ENCODE results near the gene PTPRE. TPM values are rescaled to one million over a fixed set of nuclear protein-coding genes. Genes with fewer than 3 reads are reported as not detected.

PTPRE gene
- total RNA-seq, 3 donors from 2014 or later (not counting 1 experiment from before 2014, with no cell fraction given), result 274 to 280 (median 275) TPM

DNA sequence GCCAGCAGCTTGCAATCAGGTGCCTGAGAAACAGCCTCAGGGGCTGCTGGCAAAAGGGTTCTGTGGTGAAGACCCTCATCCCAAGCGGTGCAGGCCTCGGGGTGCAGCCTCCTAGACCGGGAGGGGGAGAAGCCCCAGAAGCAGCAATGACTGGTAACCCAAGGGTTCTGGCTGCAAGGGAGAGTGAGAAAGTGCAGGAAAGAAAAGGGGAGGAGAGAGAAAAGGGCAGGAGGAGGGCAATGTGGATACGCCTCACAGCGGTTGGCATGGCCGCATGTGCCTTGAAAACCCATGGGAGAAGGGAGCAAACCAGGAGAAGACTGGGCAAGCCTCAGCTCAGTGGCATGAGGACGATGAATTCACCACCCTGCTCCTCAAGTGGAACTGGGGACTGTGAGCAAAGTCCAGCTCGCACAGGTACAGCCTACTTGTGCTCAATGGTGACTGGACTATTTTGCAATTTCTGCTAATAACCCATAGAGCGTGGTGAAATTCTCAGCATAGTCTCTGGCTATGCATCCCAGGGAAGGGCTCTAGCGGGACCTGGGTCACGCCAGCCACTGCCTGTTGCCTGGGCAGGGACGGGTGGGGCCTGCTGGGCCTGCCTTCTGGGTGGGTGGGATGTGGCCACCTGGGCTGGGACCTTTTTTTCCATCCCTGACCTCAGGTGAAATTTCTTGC, 20.4 kb upstream of the PTPRE start:
- Histone ChIP-seq H3K4me3 (ENCODE audit: low read length) (no peak overlapping the region), H3K36me3 (ENCODE audit: control insufficient read depth, insufficient read depth, low read length) (no peaks in the 10 kb centered on the region), H3K27ac (ENCODE audit: low read length) (no peak overlapping the region), H3K4me1 (ENCODE audit: control insufficient read depth, insufficient read depth, low read length) (peaks cover 3% of the 10 kb centered on the region), H3K27me3 (ENCODE audit: control insufficient read depth, insufficient read depth, low read length) (no peaks in the 10 kb centered on the region), H3K9me3 (ENCODE audit: control insufficient read depth, insufficient read depth, low read length) (no peaks in the 10 kb centered on the region)
- Mint-ChIP-seq H3K27me3 (ENCODE audit: low read depth in 2 of 2) (peaks cover 2 to 6% of the 10 kb centered on the region in 2 donors), H3K4me1 (no peaks in the 10 kb centered on the region), H3K36me3 (no peaks in the 10 kb centered on the region), H3K9me3 (no peaks in the 10 kb centered on the region), H3K4me3 (no peak overlapping the region), H3K27ac (no peak overlapping the region)
- TF ChIP-seq, protein P1, sequence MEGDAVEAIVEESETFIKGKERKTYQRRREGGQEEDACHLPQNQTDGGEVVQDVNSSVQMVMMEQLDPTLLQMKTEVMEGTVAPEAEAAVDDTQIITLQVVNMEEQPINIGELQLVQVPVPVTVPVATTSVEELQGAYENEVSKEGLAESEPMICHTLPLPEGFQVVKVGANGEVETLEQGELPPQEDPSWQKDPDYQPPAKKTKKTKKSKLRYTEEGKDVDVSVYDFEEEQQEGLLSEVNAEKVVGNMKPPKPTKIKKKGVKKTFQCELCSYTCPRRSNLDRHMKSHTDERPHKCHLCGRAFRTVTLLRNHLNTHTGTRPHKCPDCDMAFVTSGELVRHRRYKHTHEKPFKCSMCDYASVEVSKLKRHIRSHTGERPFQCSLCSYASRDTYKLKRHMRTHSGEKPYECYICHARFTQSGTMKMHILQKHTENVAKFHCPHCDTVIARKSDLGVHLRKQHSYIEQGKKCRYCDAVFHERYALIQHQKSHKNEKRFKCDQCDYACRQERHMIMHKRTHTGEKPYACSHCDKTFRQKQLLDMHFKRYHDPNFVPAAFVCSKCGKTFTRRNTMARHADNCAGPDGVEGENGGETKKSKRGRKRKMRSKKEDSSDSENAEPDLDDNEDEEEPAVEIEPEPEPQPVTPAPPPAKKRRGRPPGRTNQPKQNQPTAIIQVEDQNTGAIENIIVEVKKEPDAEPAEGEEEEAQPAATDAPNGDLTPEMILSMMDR (IDR thresholded peaks at IDR 0.05), result no peak
- intact Hi-C loops (cut with micrococcal nuclease), result no loop called here
- WGBS (ENCODE audit: insufficient coverage), result 93% methylated on average over 12 of the region's 12 CpGs
- no peak for ATAC-seq
- DNase-seq, result no peak

DNA sequence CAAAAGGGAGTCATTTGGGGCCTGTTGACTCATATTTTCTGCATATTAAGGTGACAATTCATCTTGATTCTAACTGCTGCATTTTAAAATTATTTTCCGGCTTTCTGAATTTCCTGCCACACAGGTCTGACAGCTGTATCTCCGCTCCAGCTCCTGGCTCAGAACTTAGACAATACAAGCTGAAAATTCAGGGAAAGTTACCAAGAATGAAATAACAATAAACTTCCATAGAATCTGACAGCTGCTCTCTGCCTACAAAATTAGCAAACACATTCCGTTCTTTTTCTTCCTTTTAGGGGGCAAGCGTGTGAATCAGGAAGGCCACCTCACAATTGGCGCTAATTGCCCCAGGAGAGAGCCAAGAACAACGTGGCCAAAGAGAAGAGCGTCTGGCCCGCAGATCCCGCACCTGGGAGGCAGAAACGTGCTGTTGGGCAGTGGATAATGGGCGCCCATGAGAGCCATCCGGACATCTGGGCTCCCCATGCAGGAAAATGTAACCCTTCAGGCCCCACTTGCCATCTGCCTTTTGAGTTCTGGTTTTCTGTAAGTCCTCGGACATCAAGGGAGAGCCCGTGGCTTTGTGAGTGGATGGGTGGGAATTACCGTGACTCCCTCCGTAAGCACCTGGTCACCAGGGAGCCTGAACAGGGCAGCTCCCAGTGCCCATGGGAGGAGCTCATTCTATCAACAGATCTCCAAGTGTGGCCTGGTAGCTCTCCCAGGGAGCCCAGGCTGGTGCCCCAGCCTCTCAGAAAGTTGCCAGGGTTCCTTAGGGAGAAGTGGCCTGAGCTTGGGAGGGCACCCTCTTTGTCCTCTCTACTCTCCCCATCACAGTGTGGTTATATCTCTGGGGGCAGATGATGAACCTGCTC, 19.1 kb upstream of the PTPRE start:
- 88% methylated on average over 16 of the region's 16 CpGs for WGBS (ENCODE audit: insufficient coverage)
- Mint-ChIP-seq H3K27me3 (ENCODE audit: low read depth in 2 of 2) (peaks cover 2 to 13% of the 10 kb centered on the region in 2 donors), H3K4me3 (no peak overlapping the region), H3K4me1 (no peaks in the 10 kb centered on the region), H3K36me3 (no peaks in the 10 kb centered on the region), H3K27ac (no peak overlapping the region), H3K9me3 (no peaks in the 10 kb centered on the region)
- TF ChIP-seq, protein P1 (IDR thresholded peaks at IDR 0.05), result no peak
- Histone ChIP-seq H3K27me3 (ENCODE audit: control insufficient read depth, insufficient read depth, low read length) (no peaks in the 10 kb centered on the region), H3K4me1 (ENCODE audit: control insufficient read depth, insufficient read depth, low read length) (no peaks in the 10 kb centered on the region), H3K27ac (ENCODE audit: low read length) (no peak overlapping the region), H3K36me3 (ENCODE audit: control insufficient read depth, insufficient read depth, low read length) (no peaks in the 10 kb centered on the region), H3K9me3 (ENCODE audit: control insufficient read depth, insufficient read depth, low read length) (no peaks in the 10 kb centered on the region), H3K4me3 (ENCODE audit: low read length) (no peak overlapping the region)
- intact Hi-C loops (cut with micrococcal nuclease), result no loop called here
- ATAC-seq, result no peak
- no peak for DNase-seq

DNA sequence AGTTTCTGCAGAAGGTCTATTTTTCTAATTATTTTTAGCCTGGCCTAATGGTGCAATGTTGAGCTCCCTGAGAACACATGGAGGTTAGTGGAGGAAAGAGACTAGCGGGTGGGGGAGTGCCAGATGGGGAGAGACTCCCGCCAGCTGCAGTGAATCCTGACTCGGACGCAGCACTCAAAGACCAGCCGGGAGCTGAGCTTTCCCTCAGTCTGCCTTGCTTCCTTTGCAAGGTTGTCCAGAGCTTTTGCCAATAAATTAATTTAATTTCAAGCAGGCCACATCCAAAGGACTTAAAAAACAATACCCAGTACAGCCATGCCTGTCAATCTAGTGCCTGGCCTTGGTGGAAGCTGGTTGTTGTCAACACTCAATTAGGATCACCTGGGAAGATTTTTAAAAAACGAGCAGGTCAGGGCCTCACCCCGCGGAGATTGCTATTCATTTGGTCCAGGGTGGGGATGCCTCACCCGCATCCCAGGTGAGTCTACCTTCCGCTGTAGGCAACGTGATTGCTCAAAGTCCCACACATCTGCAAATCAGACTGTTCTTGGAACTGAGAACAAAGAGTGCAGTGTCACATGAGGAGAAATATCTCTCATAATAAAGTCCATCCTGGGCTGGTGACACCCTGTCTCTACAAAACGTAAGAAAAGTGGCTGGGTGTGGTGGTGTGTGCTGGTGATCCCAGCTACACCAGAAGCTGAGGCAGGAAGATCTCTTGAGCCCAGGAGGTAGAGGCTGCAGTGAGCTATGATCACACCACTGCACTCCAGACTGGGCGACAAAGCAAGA, 18.2 kb upstream of the PTPRE start:
- TF ChIP-seq, protein P1 (IDR thresholded peaks at IDR 0.05), result no peak

More for the DNA sequence above, 18.2 kb upstream of the PTPRE start:
- no peaks in the 10 kb centered on the region for H3K36me3 Mint-ChIP-seq
- no peak overlapping the region for H3K27ac ChIP-seq (ENCODE audit: low read length)
- DNase-seq, result no peak
- H3K4me1 ChIP-seq (ENCODE audit: control insufficient read depth, insufficient read depth, low read length), result no peaks in the 10 kb centered on the region
- ATAC-seq, result no peak
- no peak overlapping the region for H3K27ac Mint-ChIP-seq
- 93% methylated on average over 13 of the region's 13 CpGs for WGBS (ENCODE audit: insufficient coverage)
- H3K4me1 Mint-ChIP-seq, result no peaks in the 10 kb centered on the region
- H3K4me3 ChIP-seq (ENCODE audit: low read length), result no peak overlapping the region
- no peaks in the 10 kb centered on the region for H3K27me3 ChIP-seq (ENCODE audit: control insufficient read depth, insufficient read depth, low read length)
- H3K36me3 ChIP-seq (ENCODE audit: control insufficient read depth, insufficient read depth, low read length), result no peaks in the 10 kb centered on the region
- no peaks in the 10 kb centered on the region for H3K9me3 Mint-ChIP-seq
- H3K4me3 Mint-ChIP-seq, result no peak overlapping the region
- H3K9me3 ChIP-seq (ENCODE audit: control insufficient read depth, insufficient read depth, low read length), result no peaks in the 10 kb centered on the region
- H3K27me3 Mint-ChIP-seq (ENCODE audit: low read depth in 2 of 2), result peaks cover 2 to 19% of the 10 kb centered on the region in 2 donors
- intact Hi-C loops (cut with micrococcal nuclease), result no loop called here
